HG03108 (cell line): ENCODE results near the gene SERTAD4.

Experiments used
- ATAC-seq: cut with Tn5 transposase; IDR thresholded peaks from one replicate; pipeline ENCODE4 v1.9.1; 2021; ENCODE audit warnings: moderate library complexity; ENCODE audit not compliant: unreplicated experiment

The SERTAD4 gene

GRCh38 chr1:210231846-210232510, 618 bp upstream of the SERTAD4 start:
- no peak for ATAC-seq

GRCh38 chr1:210233216-210233494, 559 bp downstream of the SERTAD4 start:
- ATAC-seq: no peak

GRCh38 chr1:210233495-210234328, 1.1 kb downstream of the SERTAD4 start:
- ATAC-seq: no peak

GRCh38 chr1:210234329-210234757, 1.7 kb downstream of the SERTAD4 start:
- ATAC-seq: no peak

GRCh38 chr1:210235363-210236053, 2.9 kb downstream of the SERTAD4 start:
- ATAC-seq: no peak

- no peak for ATAC-seq
These were observed 3.8 kb downstream of the SERTAD4 start for GRCh38 chr1:210236386-210236839.

GRCh38 chr1:210236840-210237409, 4.3 kb downstream of the SERTAD4 start:
- ATAC-seq: no peak

GRCh38 chr1:210237479-210237878, 4.9 kb downstream of the SERTAD4 start:
- ATAC-seq: no peak

- ATAC-seq: no peak
These were observed 5.4 kb downstream of the SERTAD4 start for GRCh38 chr1:210237981-210238380.

- ATAC-seq: no peak
These were observed 6.9 kb downstream of the SERTAD4 start for GRCh38 chr1:210239349-210240111.

GRCh38 chr1:210241121-210241520, 8.5 kb downstream of the SERTAD4 start:
- ATAC-seq: no peak

- ATAC-seq: no peak
These were observed 12.3 kb downstream of the SERTAD4 start for GRCh38 chr1:210244746-210245367.

GRCh38 chr1:210246447-210246846, 13.9 kb downstream of the SERTAD4 start:
- ATAC-seq: no peak

GRCh38 chr1:210248341-210248740, 15.7 kb downstream of the SERTAD4 start:
- ATAC-seq: no peak

- no peak for ATAC-seq
These were observed 18.0 kb downstream of the SERTAD4 start for GRCh38 chr1:210250665-210250997.

- no peak for ATAC-seq
These were observed 18.5 kb downstream of the SERTAD4 start for GRCh38 chr1:210250998-210251679.

GRCh38 chr1:210251680-210252490, 19.3 kb downstream of the SERTAD4 start:
- no peak for ATAC-seq

- ATAC-seq: no peak
These were observed 20.0 kb downstream of the SERTAD4 start for GRCh38 chr1:210252621-210253051.

- no peak for ATAC-seq
These were observed 21.7 kb downstream of the SERTAD4 start for GRCh38 chr1:210254298-210254697.
